Measurements from ENCODE around the gene PNMT. TPM values are rescaled to one million over a fixed set of nuclear protein-coding genes. Genes with fewer than 3 reads are reported as not detected.
A peak's percentile ranks its signal among the peaks of the same experiment; 100 is the strongest.

The PNMT gene
- total RNA-seq, 1 donor from 2014 or later: 3.9 TPM

- ATAC-seq: no peak
- Histone ChIP-seq H3K9me3 (no peaks in the 10 kb centered on the region), H3K36me3 (no peaks in the 10 kb centered on the region), H3K27me3 (ENCODE audit: low read depth) (peaks cover 44% of the 10 kb centered on the region), H3K27ac (no peak overlapping the region), H3K4me3 (no peak overlapping the region), H3K4me1 (peaks cover 35% of the 10 kb centered on the region)
- TF ChIP-seq CTCF (IDR thresholded peaks at IDR 0.05): no peak
- DNase-seq: no peak
- intact Hi-C loops (cut with DNase I): no loop called here
These were observed 2.5 kb downstream of the PNMT start for GRCh38 chr17:39670746-39671145.

GRCh38 chr17:39671651-39672521 lies 3.6 kb downstream of the PNMT start:
- peak; percentile 54 for TF ChIP-seq CTCF (IDR thresholded peaks at IDR 0.05)
- no peak overlapping the region for H3K27ac ChIP-seq
- no peak overlapping the region for H3K4me3 ChIP-seq
- no peak for ATAC-seq
- H3K4me1 ChIP-seq: peaks cover 37% of the 10 kb centered on the region
- H3K9me3 ChIP-seq: no peaks in the 10 kb centered on the region
- no peaks in the 10 kb centered on the region for H3K36me3 ChIP-seq
- intact Hi-C loops (cut with DNase I): no loop called here
- peaks cover 34% of the 10 kb centered on the region for H3K27me3 ChIP-seq (ENCODE audit: low read depth)
- DNase-seq: no peak

- ATAC-seq (no peak), DNase-seq (no peak)
- Histone ChIP-seq H3K36me3 (no peaks in the 10 kb centered on the region), H3K27ac (no peak overlapping the region), H3K4me1 (peaks cover 38% of the 10 kb centered on the region), H3K4me3 (no peak overlapping the region), H3K27me3 (ENCODE audit: low read depth) (peaks cover 25% of the 10 kb centered on the region), H3K9me3 (no peaks in the 10 kb centered on the region)
- TF ChIP-seq CTCF (IDR thresholded peaks at IDR 0.05): no peak
- intact Hi-C loops (cut with DNase I): no loop called here
These were observed 4.5 kb downstream of the PNMT start for GRCh38 chr17:39672522-39673334.

GRCh38 chr17:39673335-39674081 lies 5.3 kb downstream of the PNMT start:
- no peak for ATAC-seq
- Histone ChIP-seq H3K9me3 (no peaks in the 10 kb centered on the region), H3K36me3 (no peaks in the 10 kb centered on the region), H3K27ac (no peak overlapping the region), H3K4me3 (no peak overlapping the region), H3K27me3 (ENCODE audit: low read depth) (peaks cover 19% of the 10 kb centered on the region), H3K4me1 (peaks cover 36% of the 10 kb centered on the region)
- DNase-seq: no peak
- no peak for TF ChIP-seq CTCF (IDR thresholded peaks at IDR 0.05)
- intact Hi-C loops (cut with DNase I): no loop called here

- H3K27ac ChIP-seq: peak overlapping the region; percentile 60
- no peak for TF ChIP-seq CTCF (IDR thresholded peaks at IDR 0.05)
- ATAC-seq (no peak), DNase-seq (no peak)
- no peaks in the 10 kb centered on the region for H3K9me3 ChIP-seq
- no peak overlapping the region for H3K4me3 ChIP-seq
- H3K4me1 ChIP-seq: peaks cover 33% of the 10 kb centered on the region
- H3K36me3 ChIP-seq: no peaks in the 10 kb centered on the region
- intact Hi-C loops (cut with DNase I): no loop called here
- peaks cover 13% of the 10 kb centered on the region for H3K27me3 ChIP-seq (ENCODE audit: low read depth)
These were observed 5.9 kb downstream of the PNMT start for GRCh38 chr17:39674179-39674578.
